K562 (cell line): ENCODE measurements around the gene HES4. TPM values are rescaled to one million over a fixed set of nuclear protein-coding genes. Genes with fewer than 3 reads are reported as not detected.

Experiments
- BRCA1 ChIP-seq, 2 experiments: fragments of 450-650 bp in 1 of 2; sonication (generic) in 1 of 2; formaldehyde crosslinking in 1 of 2; IDR thresholded peaks; 2 replicates each; pipeline versions ENCODE4 v1.5.0 to v1.6.1; 2017 to 2020; ENCODE audit warnings: mild to moderate bottlenecking in 1 of 2, missing genetic modification reagents in 1 of 2
- CHAMP1 ChIP-seq: fragments of 450-650 bp; IDR thresholded peaks from 2 replicates; pipeline ENCODE4 v1.6.1; 2016; ENCODE audit warnings: mild to moderate bottlenecking
- DLX4 ChIP-seq: fragments of 250-450 bp; sonication (Bioruptor Pico); IDR thresholded peaks from 2 replicates; pipeline ENCODE4 v1.6.1; 2021; ENCODE audit warnings: mild to moderate bottlenecking
- EWSR1 ChIP-seq: fragments of 450-650 bp; IDR thresholded peaks from 2 replicates; pipeline ENCODE4 v1.6.1; 2018; ENCODE audit warnings: borderline replicate concordance, mild to moderate bottlenecking, low read depth, moderate library complexity; ENCODE audit not compliant: partially characterized antibody
- HMBOX1 ChIP-seq: sonication (generic); IDR thresholded peaks from 2 replicates; pipeline ENCODE4 v1.6.1; 2016
- LCOR ChIP-seq: sonication (generic); formaldehyde crosslinking; IDR thresholded peaks from 2 replicates; pipeline ENCODE4 v1.8.0; 2022; ENCODE audit warnings: mild to moderate bottlenecking, missing genetic modification reagents
- MAFF ChIP-seq: IDR thresholded peaks from 2 replicates; pipeline ENCODE4 v1.6.1; 2012; ENCODE audit warnings: low read length, improper control_type of control experiment
- MAFK ChIP-seq: IDR thresholded peaks from 2 replicates; pipeline ENCODE4 v1.6.1; 2011; ENCODE audit warnings: low read length, improper control_type of control experiment
- POLR3G ChIP-seq: IDR thresholded peaks from 2 replicates; pipeline ENCODE4 v1.6.1; 2011; ENCODE audit not compliant: insufficient read length, insufficient replicate concordance; ENCODE audit errors: extremely low read depth
- THRAP3 ChIP-seq: fragments of 450-650 bp; IDR thresholded peaks from 2 replicates; pipeline ENCODE4 v1.6.1; 2016; ENCODE audit warnings: mild to moderate bottlenecking, inconsistent platforms, borderline replicate concordance
- ZEB2 ChIP-seq: fragments of 450-650 bp; IDR thresholded peaks from 2 replicates; pipeline ENCODE4 v1.6.1; 2016
- ZNF12 ChIP-seq: sonication (generic); formaldehyde crosslinking; IDR thresholded peaks from 2 replicates; pipeline ENCODE4 v1.4.0; 2020; ENCODE audit warnings: mild to moderate bottlenecking, missing genetic modification reagents
- ZNF175 ChIP-seq: fragments of 200-800 bp; sonication (Bioruptor generic); IDR thresholded peaks from 2 replicates; pipeline ENCODE4 v1.6.1; 2016; ENCODE audit warnings: low read depth, mild to moderate bottlenecking, missing genetic modification characterization, missing compliant biosample characterization
- ZNF407 ChIP-seq: fragments of 450-650 bp; IDR thresholded peaks from 2 replicates; pipeline ENCODE4 v1.6.1; 2016; ENCODE audit warnings: low read depth
- ZNF57 ChIP-seq: fragments of 450-650 bp; formaldehyde crosslinking; IDR thresholded peaks from 2 replicates; pipeline ENCODE4 v1.4.0; 2020; ENCODE audit warnings: mild to moderate bottlenecking, moderate library complexity
- polyA plus RNA-seq, 8 experiments: library from polyadenylated mRNA; depleted of rRNA in 4 of 8; stranded (reverse) in 5 of 8; unstranded in 3 of 8; fragments of >200 nt; fragmentation: Nextera tagmentation in 2 of 8; fragmentation: Illumina TruSeq in 1 of 8; extraction: Ambion mirVana in 2 of 8; extraction: Trizol in 1 of 8; gene quantifications; 2 replicates each; pipeline versions ENCODE4 v1.2.1 to v1.2.3, GENCODE V29; 2011 to 2014; ENCODE audit warnings: inconsistent platforms in 1 of 8, missing spikeins in 1 of 8
- total RNA-seq, 7 experiments: library from RNA; depleted of rRNA in 6 of 7; stranded (reverse); fragments of >200 nt in 6 of 7; fragmentation: Illumina TruSeq in 2 of 7; extraction: Trizol in 2 of 7; gene quantifications; 2 replicates each; pipeline versions ENCODE4 v1.2.1 to v1.2.3, GENCODE V29; 2011 to 2021; ENCODE audit warnings: low replicate concordance in 1 of 7

HES4 gene
- total and polyA plus RNA-seq, 9 of the 15 experiments (the other 6 are each of a cell fraction or from before 2014, with no cell fraction given): 0.21 to 43.7 (median 5.3) TPM; not detected in 2

GRCh38 chr1:958823-959730 is 40.8 kb downstream of the HES4 start, which contains the start of gene NOC2L (continued):
- TF ChIP-seq HMBOX1 (no peak), POLR3G (no peak), ZNF12 (CRISPR knock-in tag) (no peak), LCOR (CRISPR knock-in tag) (no peak), BRCA1 (IDR thresholded peaks at IDR 0.05) (no peak), BRCA1 (CRISPR knock-in tag; IDR thresholded peaks at IDR 0.05) (no peak), CHAMP1 (no peak), ZNF175 (no peak), EWSR1 (no peak), MAFK (no peak), THRAP3 (no peak), ZNF407 (no peak), DLX4 (no peak), MAFF (no peak), ZEB2 (no peak), ZNF57 (CRISPR knock-in tag) (no peak)
